Stimulated activated CD4-positive, alpha-beta T cell treated with anti-CD3 and anti-CD28 coated beads, Interleukin-12 subunit alpha, Interleukin-12 subunit beta, amount 100 ng/mL, for 4 hours (primary cell): ENCODE results near the gene ETV3L.

Experiments used
- DNase-seq: peaks from one replicate; pipeline ENCODE4 v3.0.0-alpha.2; 2020

ETV3L gene

GRCh38 chr1:157099633-157100009, at the start of gene ETV3L:
Gene ETV3L, minus strand, starts transcription at chr1:157099808. Its CDS starts 285 bp downstream, at chr1:157099523.
- DNase-seq: no peak

GRCh38 chr1:157147906-157148700, 48.5 kb upstream of the ETV3L start:
- DNase-seq: no peak

- DNase-seq: no peak
These were observed 47.4 kb upstream of the ETV3L start for GRCh38 chr1:157147037-157147436.

GRCh38 chr1:157146244-157146643, 46.6 kb upstream of the ETV3L start:
- DNase-seq: no peak

GRCh38 chr1:157145076-157145475, 45.5 kb upstream of the ETV3L start:
- no peak for DNase-seq

GRCh38 chr1:157144509-157144908, 44.9 kb upstream of the ETV3L start:
- no peak for DNase-seq

GRCh38 chr1:157142765-157143423, 43.3 kb upstream of the ETV3L start:
- no peak for DNase-seq

- DNase-seq: no peak
These were observed 42.6 kb upstream of the ETV3L start for GRCh38 chr1:157142201-157142600.

GRCh38 chr1:157141212-157141855, 41.7 kb upstream of the ETV3L start:
- no peak for DNase-seq

GRCh38 chr1:157140063-157140588, 40.5 kb upstream of the ETV3L start:
- DNase-seq: no peak

- no peak for DNase-seq
These were observed 39.6 kb upstream of the ETV3L start for GRCh38 chr1:157139052-157139715.

GRCh38 chr1:157138220-157139051, 38.8 kb upstream of the ETV3L start, which contains the start of gene ETV3:
Gene ETV3, minus strand, starts transcription at chr1:157138395. Its CDS starts 2,043 bp downstream, at chr1:157136352.
- peak; percentile 76 for DNase-seq

GRCh38 chr1:157137408-157138219, 38.0 kb upstream of the ETV3L start:
- peak; percentile 8 for DNase-seq

- no peak for DNase-seq
These were observed 37.4 kb upstream of the ETV3L start for GRCh38 chr1:157137046-157137407.

GRCh38 chr1:157136133-157136532, 36.5 kb upstream of the ETV3L start:
- DNase-seq: no peak

GRCh38 chr1:157135646-157136045, 36.0 kb upstream of the ETV3L start:
- no peak for DNase-seq

GRCh38 chr1:157135070-157135469, 35.5 kb upstream of the ETV3L start:
- no peak for DNase-seq

GRCh38 chr1:157134442-157134841, 34.8 kb upstream of the ETV3L start:
- DNase-seq: no peak

- no peak for DNase-seq
These were observed 33.8 kb upstream of the ETV3L start for GRCh38 chr1:157133426-157133825.

GRCh38 chr1:157132616-157133167, 33.1 kb upstream of the ETV3L start:
- no peak for DNase-seq

- DNase-seq: no peak
These were observed 32.5 kb upstream of the ETV3L start for GRCh38 chr1:157132111-157132510.
